Gastroesophageal sphincter (tissue), 3 donors: ENCODE measurements around the gene SHTN1.

ENCODE experiments used
- POLR2A ChIP-seq, 2 donors: fragments of 450-650 bp; IDR thresholded peaks; one replicate each; pipeline ENCODE4 v1.6.1; 2017; ENCODE audit warnings: antibody characterized with exemption in 2 of 2, mild to moderate bottlenecking in 2 of 2, moderate library complexity in 1 of 2
- POLR2AphosphoS5 ChIP-seq: sonication (generic); formaldehyde crosslinking; IDR thresholded peaks from one replicate; pipeline ENCODE4 v1.6.1; 2017; ENCODE audit warnings: antibody characterized with exemption
- TF ChIP-seq, protein P1 (sequence below), 4 experiments: fragments of 200-600 bp in 2 of 4; fragments of 450-650 bp in 2 of 4; sonication (generic) in 1 of 4; IDR thresholded peaks; one replicate each; pipeline ENCODE4 v1.5.1; 2017 to 2019; ENCODE audit warnings: antibody characterized with exemption in 4 of 4, mild to moderate bottlenecking in 2 of 4, moderate library complexity in 2 of 4

DNA sequence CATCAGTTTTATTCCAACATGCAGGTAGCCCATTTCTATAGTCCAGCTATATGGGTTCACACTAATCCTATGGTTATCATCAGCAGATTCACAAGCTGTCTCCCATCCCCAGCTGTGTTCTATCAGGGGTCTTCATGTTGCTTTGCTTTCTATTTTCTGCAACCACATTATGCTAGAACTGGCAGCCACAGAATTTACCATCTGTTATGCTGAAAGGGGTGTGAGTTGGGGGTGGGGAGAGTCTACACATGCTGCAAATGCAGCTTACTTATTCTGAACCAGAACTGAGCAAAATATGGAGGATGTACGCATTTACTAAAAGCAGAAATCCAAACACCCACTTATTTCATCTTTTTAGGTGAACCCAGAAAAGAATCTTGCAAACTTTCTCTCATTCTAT is 32.9 kb downstream of the SHTN1 start:
- TF ChIP-seq POLR2AphosphoS5 (no peak), POLR2A (IDR thresholded peaks at IDR 0.05) (no peak)
- TF ChIP-seq, protein P1, sequence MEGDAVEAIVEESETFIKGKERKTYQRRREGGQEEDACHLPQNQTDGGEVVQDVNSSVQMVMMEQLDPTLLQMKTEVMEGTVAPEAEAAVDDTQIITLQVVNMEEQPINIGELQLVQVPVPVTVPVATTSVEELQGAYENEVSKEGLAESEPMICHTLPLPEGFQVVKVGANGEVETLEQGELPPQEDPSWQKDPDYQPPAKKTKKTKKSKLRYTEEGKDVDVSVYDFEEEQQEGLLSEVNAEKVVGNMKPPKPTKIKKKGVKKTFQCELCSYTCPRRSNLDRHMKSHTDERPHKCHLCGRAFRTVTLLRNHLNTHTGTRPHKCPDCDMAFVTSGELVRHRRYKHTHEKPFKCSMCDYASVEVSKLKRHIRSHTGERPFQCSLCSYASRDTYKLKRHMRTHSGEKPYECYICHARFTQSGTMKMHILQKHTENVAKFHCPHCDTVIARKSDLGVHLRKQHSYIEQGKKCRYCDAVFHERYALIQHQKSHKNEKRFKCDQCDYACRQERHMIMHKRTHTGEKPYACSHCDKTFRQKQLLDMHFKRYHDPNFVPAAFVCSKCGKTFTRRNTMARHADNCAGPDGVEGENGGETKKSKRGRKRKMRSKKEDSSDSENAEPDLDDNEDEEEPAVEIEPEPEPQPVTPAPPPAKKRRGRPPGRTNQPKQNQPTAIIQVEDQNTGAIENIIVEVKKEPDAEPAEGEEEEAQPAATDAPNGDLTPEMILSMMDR (IDR thresholded peaks at IDR 0.05), result no peak
